Cardiac muscle cell (in vitro differentiated cells and primary cell): ENCODE measurements around the gene DAPK1. TPM values are rescaled to one million over a fixed set of nuclear protein-coding genes. Genes with fewer than 3 reads are reported as not detected.

Experiments used
- DNase-seq, 2 donors: peaks; one replicate each; pipeline versions ENCODE4 v3.0.0 to v3.0.0-alpha.2; 2010 to 2017; ENCODE audit warnings: low read depth in 1 of 2, low spot score in 1 of 2
- H3K27ac ChIP-seq: fragments of 200-600 bp; sonication (generic); 2 replicates; pipeline ENCODE4 v1.5.1; 2016
- H3K27me3 ChIP-seq: fragments of 200-600 bp; sonication (generic); 2 replicates; pipeline ENCODE4 v1.6.0; 2016; ENCODE audit warnings: control low read depth
- H3K36me3 ChIP-seq: fragments of 200-600 bp; sonication (generic); 2 replicates; pipeline ENCODE4 v1.5.1; 2016; ENCODE audit warnings: control low read depth
- H3K4me1 ChIP-seq: fragments of 200-600 bp; sonication (generic); 2 replicates; pipeline ENCODE4 v1.8.1; 2017; ENCODE audit warnings: low read depth, mild to moderate bottlenecking, mixed run types
- H3K4me3 ChIP-seq: fragments of 200-600 bp; sonication (generic); 2 replicates; pipeline ENCODE4 v1.5.1; 2016; ENCODE audit warnings: mild to moderate bottlenecking
- H3K9me3 ChIP-seq: fragments of 200-600 bp; sonication (generic); 2 replicates; pipeline ENCODE4 v1.5.1; 2017; ENCODE audit warnings: low read depth, mild to moderate bottlenecking, control low read depth
- polyA plus RNA-seq: library from polyadenylated mRNA; unstranded; fragments of >200 nt; fragmentation: Nextera tagmentation; extraction: Ambion mirVana; gene quantifications from 2 replicates; pipeline ENCODE4 v1.2.1, GENCODE V29; 2016
- total RNA-seq: library from RNA; depleted of rRNA; stranded (reverse); fragments of >200 nt; gene quantifications from 2 replicates; pipeline ENCODE4 v1.2.3, GENCODE V29; 2016
- TF ChIP-seq, protein P1 (sequence below): IDR thresholded peaks from 2 replicates; pipeline ENCODE4 v1.5.1; 2012; ENCODE audit warnings: low read depth, mild to moderate bottlenecking, low read length

The DAPK1 gene
- total and polyA plus RNA-seq, 2 experiments from 2014 or later: 21.0 to 39.6 TPM

DNA sequence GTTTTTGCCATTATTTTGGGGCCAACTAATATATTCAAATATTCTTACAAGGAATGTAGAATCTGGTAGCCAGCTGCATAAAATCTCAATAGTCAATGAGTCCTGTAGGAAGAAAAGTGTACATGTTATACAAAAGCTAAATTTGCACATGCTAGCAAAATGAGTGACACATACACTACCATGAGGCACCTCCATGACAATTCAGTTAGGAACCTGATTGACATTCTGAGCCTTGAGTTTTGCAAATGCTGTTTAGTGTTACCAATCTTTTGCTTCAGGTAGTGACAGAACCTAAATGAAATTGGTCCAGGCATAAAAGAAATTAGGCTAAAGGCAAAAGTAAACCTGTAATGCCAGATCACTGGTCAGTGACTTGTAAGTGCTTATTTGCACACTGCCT, 6.8 kb upstream of the DAPK1 start:
- Histone ChIP-seq H3K27ac (no peak overlapping the region), H3K9me3 (no peaks in the 10 kb centered on the region), H3K27me3 (no peaks in the 10 kb centered on the region), H3K36me3 (no peaks in the 10 kb centered on the region), H3K4me3 (no peak overlapping the region), H3K4me1 (no peaks in the 10 kb centered on the region)
- TF ChIP-seq, protein P1, sequence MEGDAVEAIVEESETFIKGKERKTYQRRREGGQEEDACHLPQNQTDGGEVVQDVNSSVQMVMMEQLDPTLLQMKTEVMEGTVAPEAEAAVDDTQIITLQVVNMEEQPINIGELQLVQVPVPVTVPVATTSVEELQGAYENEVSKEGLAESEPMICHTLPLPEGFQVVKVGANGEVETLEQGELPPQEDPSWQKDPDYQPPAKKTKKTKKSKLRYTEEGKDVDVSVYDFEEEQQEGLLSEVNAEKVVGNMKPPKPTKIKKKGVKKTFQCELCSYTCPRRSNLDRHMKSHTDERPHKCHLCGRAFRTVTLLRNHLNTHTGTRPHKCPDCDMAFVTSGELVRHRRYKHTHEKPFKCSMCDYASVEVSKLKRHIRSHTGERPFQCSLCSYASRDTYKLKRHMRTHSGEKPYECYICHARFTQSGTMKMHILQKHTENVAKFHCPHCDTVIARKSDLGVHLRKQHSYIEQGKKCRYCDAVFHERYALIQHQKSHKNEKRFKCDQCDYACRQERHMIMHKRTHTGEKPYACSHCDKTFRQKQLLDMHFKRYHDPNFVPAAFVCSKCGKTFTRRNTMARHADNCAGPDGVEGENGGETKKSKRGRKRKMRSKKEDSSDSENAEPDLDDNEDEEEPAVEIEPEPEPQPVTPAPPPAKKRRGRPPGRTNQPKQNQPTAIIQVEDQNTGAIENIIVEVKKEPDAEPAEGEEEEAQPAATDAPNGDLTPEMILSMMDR: no peak
- DNase-seq: no peak

DNA sequence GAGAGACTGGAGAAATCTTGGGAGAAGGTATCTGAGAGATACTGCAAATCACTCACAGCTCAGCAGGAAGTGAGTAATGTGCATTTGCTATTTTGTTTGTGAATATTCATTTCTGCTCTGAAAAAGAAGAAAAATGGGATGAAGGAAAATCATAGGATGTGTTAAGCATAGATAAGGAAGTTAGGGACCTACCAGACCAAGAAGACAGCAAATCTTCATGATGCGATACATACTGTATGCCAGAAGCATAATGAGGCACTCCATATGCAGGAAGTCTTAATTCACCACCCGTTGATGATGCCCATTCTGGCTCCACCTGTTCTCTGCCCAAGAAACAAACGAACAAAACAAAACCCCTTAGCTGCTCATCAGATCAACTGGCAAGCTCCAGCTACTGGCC, 6.1 kb upstream of the DAPK1 start:
- no peak for DNase-seq
- Histone ChIP-seq H3K27ac (no peak overlapping the region), H3K27me3 (no peaks in the 10 kb centered on the region), H3K4me3 (no peak overlapping the region), H3K9me3 (no peaks in the 10 kb centered on the region), H3K4me1 (no peaks in the 10 kb centered on the region), H3K36me3 (no peaks in the 10 kb centered on the region)
- TF ChIP-seq, protein P1: no peak

DNA sequence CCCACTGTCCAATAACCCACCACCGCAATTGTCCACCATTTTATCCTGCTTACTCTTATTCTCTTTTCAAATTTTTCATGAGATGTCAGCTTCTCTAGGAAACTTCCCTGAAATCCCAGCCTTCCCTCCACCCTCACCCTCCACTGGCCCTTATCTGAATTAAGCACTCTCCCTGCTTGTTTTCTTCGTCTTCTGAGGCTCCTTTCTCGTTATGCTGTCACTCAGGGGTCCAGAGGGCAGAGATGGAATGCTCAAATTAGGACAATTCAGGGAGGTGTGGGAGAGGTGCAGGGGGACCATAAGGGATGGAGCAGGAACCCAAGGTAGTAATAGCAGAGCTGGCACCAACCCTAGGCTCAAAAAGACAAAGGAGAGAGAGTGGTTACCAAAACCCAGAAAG, 5.0 kb upstream of the DAPK1 start:
- no peaks in the 10 kb centered on the region for H3K27me3 ChIP-seq
- no peaks in the 10 kb centered on the region for H3K4me1 ChIP-seq
- no peaks in the 10 kb centered on the region for H3K36me3 ChIP-seq
- no peak overlapping the region for H3K4me3 ChIP-seq
- no peak overlapping the region for H3K27ac ChIP-seq
- no peaks in the 10 kb centered on the region for H3K9me3 ChIP-seq
- DNase-seq: no peak
- TF ChIP-seq, protein P1: no peak

DNA sequence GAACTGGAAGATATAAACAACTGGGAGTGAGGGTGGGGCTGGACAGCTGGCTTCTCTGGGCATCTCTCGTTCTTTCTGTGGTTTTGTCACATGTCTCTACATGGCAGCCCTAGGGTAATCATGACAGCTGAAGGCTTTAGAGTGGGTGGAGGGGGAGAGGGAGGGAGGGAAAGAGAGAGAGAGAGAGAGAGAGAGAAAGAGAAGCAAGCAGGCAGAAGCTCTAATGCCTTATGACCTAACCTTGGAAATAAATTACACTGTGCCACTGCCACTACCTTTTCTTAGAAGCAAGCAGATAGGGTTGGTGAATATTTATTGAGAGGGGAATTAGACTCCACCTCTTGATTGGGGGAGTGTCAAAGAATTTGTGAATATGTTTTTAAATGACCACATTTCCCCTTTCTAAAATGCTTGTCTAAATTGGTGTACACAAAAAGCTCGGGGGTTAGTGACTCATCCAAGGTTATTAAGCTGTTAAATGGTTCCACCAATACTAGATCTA, 2.6 kb upstream of the DAPK1 start:
- Histone ChIP-seq H3K27ac (no peak overlapping the region), H3K4me1 (no peaks in the 10 kb centered on the region), H3K27me3 (no peaks in the 10 kb centered on the region), H3K9me3 (no peaks in the 10 kb centered on the region), H3K36me3 (no peaks in the 10 kb centered on the region), H3K4me3 (no peak overlapping the region)
- DNase-seq: peak in 1 of 2 donors; percentile 15
- TF ChIP-seq, protein P1: no peak

DNA sequence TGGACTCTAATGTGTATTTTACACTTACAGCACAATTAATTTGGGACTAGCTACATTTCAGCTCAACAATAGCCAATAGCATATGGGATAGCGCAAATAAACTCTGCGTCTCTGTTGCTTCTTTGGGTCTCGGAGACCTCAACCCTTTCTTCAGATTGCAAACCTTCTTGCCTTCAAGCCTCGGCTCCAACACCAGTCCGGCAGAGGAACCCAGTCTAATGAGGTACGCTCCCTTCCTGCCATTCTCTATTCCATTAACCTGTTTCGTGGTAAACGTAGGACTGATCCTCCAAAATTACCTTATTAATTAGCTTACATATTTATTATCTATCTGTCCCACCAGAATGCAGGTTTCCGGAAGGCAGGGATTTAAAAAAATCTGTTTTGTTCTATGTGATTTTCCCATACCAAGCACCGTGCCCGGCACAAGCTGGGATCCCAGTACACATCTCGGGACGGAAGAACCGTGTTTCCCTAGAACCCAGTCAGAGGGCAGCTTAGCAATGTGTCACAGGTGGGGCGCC, 525 bp upstream of the DAPK1 start:
- H3K4me3 ChIP-seq: peak overlapping the region; percentile 78
- TF ChIP-seq, protein P1: no peak
- DNase-seq: no peak

More for the DNA sequence above, 525 bp upstream of the DAPK1 start:
- Histone ChIP-seq H3K4me1 (no peaks in the 10 kb centered on the region), H3K27ac (peak overlapping the region; percentile 84), H3K9me3 (no peaks in the 10 kb centered on the region), H3K27me3 (no peaks in the 10 kb centered on the region), H3K36me3 (no peaks in the 10 kb centered on the region)
